Measurements from ENCODE around the gene TRPM6.

Gene TRPM6

DNA sequence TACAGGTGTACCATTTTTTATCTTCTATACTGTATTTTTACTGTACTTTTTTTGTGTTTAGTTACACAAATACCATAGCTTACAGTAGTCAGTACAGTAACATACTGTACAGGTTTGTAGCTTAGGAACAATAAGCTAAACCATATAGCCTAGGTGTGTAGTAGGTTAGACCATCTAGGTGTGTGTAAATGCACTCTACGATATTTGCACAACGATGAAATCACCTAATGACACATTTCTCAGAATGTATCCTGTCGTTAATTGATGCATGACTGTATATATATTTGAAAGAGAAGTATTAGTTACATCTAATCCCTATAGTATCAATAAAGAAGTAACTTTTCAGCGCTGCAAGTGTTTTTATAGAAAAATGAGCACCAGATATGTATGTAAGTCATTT is 138.8 kb downstream of the TRPM6 start:
- H3K79me2 ChIP-seq (ENCODE audit: low read length), result no peaks in the 10 kb centered on the region
- no peak overlapping the region for H2AFZ ChIP-seq (ENCODE audit: low read depth, low read length)
- no peaks in the 10 kb centered on the region for H4K20me1 ChIP-seq (ENCODE audit: insufficient read depth, low read length)
- no peak overlapping the region for H3K9ac ChIP-seq (ENCODE audit: low read length)
- H3K27me3 ChIP-seq (ENCODE audit: low read depth, low read length), result peaks cover 9% of the 10 kb centered on the region
- TF ChIP-seq CTCF (IDR thresholded peaks at IDR 0.05; ENCODE audit: low read depth, low read length), result no peak
- no peak for TF ChIP-seq EZH2phosphoT487 (IDR thresholded peaks at IDR 0.05; ENCODE audit: low read depth)
- H3K9me3 ChIP-seq (ENCODE audit: insufficient read depth, low read length), result no peaks in the 10 kb centered on the region
- H3K27ac ChIP-seq (ENCODE audit: low read length), result no peak overlapping the region
- no peaks in the 10 kb centered on the region for H3K36me3 ChIP-seq (replicated peaks; ENCODE audit: low read depth, low read length)
- no peak overlapping the region for H3K4me2 ChIP-seq (ENCODE audit: low read length)
- H3K4me3 ChIP-seq (ENCODE audit: low read length), result no peak overlapping the region
- no peaks in the 10 kb centered on the region for H3K4me1 ChIP-seq (ENCODE audit: low read length)

DNA sequence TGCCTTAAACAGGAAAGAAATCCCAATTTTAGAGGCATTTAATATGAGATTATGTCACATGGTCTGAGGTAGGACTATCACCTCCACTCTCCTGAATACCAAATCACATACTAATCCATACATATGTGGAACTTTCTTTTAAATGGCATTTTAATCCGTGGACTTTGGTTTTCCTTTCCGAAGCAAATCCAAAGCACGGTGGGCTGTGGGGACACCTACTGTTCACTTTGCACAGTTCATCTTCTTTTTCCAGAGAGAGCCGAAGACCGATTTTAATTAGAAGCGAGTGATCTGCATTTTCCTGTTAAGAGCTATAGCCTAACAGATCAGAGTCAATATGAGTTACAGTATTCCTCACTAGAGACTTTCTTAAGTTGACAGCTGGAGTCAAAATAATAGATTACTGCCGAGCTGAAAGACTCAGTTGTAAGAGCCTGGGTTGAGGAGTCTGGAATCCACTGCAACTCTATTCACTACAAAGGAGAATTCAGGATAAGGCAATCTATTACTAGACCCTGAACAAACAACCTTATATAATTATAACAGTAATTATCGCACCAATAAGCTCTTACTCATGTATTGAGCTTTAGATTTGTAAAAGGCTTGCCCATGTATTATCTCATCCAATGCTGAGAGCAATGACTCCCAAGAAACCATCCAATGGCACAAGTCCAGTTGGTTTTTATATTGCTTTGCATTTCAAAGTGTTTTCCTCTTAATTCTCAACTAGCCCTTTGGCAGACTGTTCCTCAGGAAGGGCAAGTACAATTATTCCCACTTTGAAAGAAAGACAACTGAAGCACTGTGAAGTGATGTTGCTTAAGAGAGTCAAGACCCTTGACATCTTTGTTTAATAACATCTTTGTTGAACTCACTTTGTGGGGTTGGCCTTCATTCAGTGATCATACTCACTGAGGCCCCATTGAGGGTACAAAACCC is 144.7 kb downstream of the TRPM6 start:
- Histone ChIP-seq H3K9me3 (ENCODE audit: insufficient read depth, low read length) (no peaks in the 10 kb centered on the region), H3K27me3 (ENCODE audit: low read depth, low read length) (peaks cover 17% of the 10 kb centered on the region), H3K36me3 (replicated peaks; ENCODE audit: low read depth, low read length) (no peaks in the 10 kb centered on the region), H3K27ac (ENCODE audit: low read length) (no peak overlapping the region), H3K4me3 (ENCODE audit: low read length) (0 out of 2 replicates have a peak overlapping the region, but pooled peaks have one; percentile 25), H3K79me2 (ENCODE audit: low read length) (no peaks in the 10 kb centered on the region), H2AFZ (ENCODE audit: low read depth, low read length) (no peak overlapping the region), H3K4me2 (ENCODE audit: low read length) (peak overlapping the region; percentile 57), H4K20me1 (ENCODE audit: insufficient read depth, low read length) (no peaks in the 10 kb centered on the region), H3K9ac (ENCODE audit: low read length) (no peak overlapping the region), H3K4me1 (ENCODE audit: low read length) (no peaks in the 10 kb centered on the region)
- TF ChIP-seq CTCF (IDR thresholded peaks at IDR 0.05; ENCODE audit: low read depth, low read length) (peak; percentile 84), EZH2phosphoT487 (IDR thresholded peaks at IDR 0.05; ENCODE audit: low read depth) (no peak)

GRCh38 chr9:74742191-74742790 is 145.4 kb downstream of the TRPM6 start:
- Histone ChIP-seq H3K79me2 (ENCODE audit: low read length) (no peaks in the 10 kb centered on the region), H3K27ac (ENCODE audit: low read length) (no peak overlapping the region), H3K9ac (ENCODE audit: low read length) (no peak overlapping the region), H2AFZ (ENCODE audit: low read depth, low read length) (no peak overlapping the region), H4K20me1 (ENCODE audit: insufficient read depth, low read length) (no peaks in the 10 kb centered on the region), H3K4me2 (ENCODE audit: low read length) (peak overlapping the region; percentile 57), H3K27me3 (ENCODE audit: low read depth, low read length) (peaks cover 17% of the 10 kb centered on the region), H3K4me1 (ENCODE audit: low read length) (no peaks in the 10 kb centered on the region), H3K4me3 (ENCODE audit: low read length) (0 out of 2 replicates have a peak overlapping the region, but pooled peaks have one; percentile 25), H3K9me3 (ENCODE audit: insufficient read depth, low read length) (no peaks in the 10 kb centered on the region), H3K36me3 (replicated peaks; ENCODE audit: low read depth, low read length) (no peaks in the 10 kb centered on the region)
- TF ChIP-seq CTCF (IDR thresholded peaks at IDR 0.05; ENCODE audit: low read depth, low read length) (no peak), EZH2phosphoT487 (IDR thresholded peaks at IDR 0.05; ENCODE audit: low read depth) (no peak)

DNA sequence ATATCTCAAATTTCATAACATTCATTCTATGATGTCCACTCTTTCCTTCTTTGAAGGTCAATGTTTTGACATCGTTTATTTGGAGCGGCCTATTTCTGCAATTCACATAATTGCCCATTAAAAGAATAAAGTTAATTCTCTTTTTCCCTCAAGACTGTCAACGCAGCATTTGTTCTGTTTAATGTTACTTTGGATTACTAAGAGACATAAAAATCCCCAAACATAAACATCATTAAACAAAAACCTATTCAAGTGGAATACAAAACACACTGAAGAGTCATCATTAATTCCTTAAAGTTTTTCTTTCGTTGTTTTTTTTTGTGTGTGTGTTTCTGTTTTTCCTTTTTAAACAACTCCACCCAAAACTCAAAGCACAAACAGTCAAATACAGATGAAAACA is 151.1 kb downstream of the TRPM6 start:
- H3K27me3 ChIP-seq (ENCODE audit: low read depth, low read length), result no peaks in the 10 kb centered on the region
- H3K4me2 ChIP-seq (ENCODE audit: low read length), result no peak overlapping the region
- no peaks in the 10 kb centered on the region for H3K9me3 ChIP-seq (ENCODE audit: insufficient read depth, low read length)
- no peak for TF ChIP-seq CTCF (IDR thresholded peaks at IDR 0.05; ENCODE audit: low read depth, low read length)
- no peak for TF ChIP-seq EZH2phosphoT487 (IDR thresholded peaks at IDR 0.05; ENCODE audit: low read depth)
- H2AFZ ChIP-seq (ENCODE audit: low read depth, low read length), result no peak overlapping the region
- no peaks in the 10 kb centered on the region for H3K79me2 ChIP-seq (ENCODE audit: low read length)
- no peak overlapping the region for H3K27ac ChIP-seq (ENCODE audit: low read length)
- no peaks in the 10 kb centered on the region for H3K36me3 ChIP-seq (replicated peaks; ENCODE audit: low read depth, low read length)
- H3K4me3 ChIP-seq (ENCODE audit: low read length), result no peak overlapping the region
- no peak overlapping the region for H3K9ac ChIP-seq (ENCODE audit: low read length)
- no peaks in the 10 kb centered on the region for H4K20me1 ChIP-seq (ENCODE audit: insufficient read depth, low read length)
- H3K4me1 ChIP-seq (ENCODE audit: low read length), result no peaks in the 10 kb centered on the region

Measured in OCI-LY3 (cell line).